HG03432 (cell line): ENCODE measurements around the gene MRPL38.

ENCODE experiments used
- ATAC-seq: cut with Tn5 transposase; IDR thresholded peaks from one replicate; pipeline ENCODE4 v1.9.1; 2021; ENCODE audit warnings: mild to moderate bottlenecking, moderate library complexity; ENCODE audit not compliant: unreplicated experiment

Gene MRPL38

GRCh38 chr17:75920045-75920560 is 15.4 kb upstream of the MRPL38 start:
- no peak for ATAC-seq

- ATAC-seq: no peak
These were observed 14.9 kb upstream of the MRPL38 start for GRCh38 chr17:75919611-75920010.

- no peak for ATAC-seq
These were observed 13.3 kb upstream of the MRPL38 start for GRCh38 chr17:75917917-75918445.

- no peak for ATAC-seq
These were observed 12.6 kb upstream of the MRPL38 start for GRCh38 chr17:75917141-75917916.

GRCh38 chr17:75915268-75915667 is 10.6 kb upstream of the MRPL38 start:
- ATAC-seq: no peak

GRCh38 chr17:75914643-75915267 is 10.1 kb upstream of the MRPL38 start:
- no peak for ATAC-seq

- no peak for ATAC-seq
These were observed 9.0 kb upstream of the MRPL38 start for GRCh38 chr17:75913537-75914210.

- no peak for ATAC-seq
These were observed 6.0 kb upstream of the MRPL38 start for GRCh38 chr17:75910699-75911098.

- ATAC-seq: no peak
These were observed 5.2 kb upstream of the MRPL38 start for GRCh38 chr17:75909812-75910274.

- no peak for ATAC-seq
These were observed 4.5 kb upstream of the MRPL38 start for GRCh38 chr17:75909051-75909811.

- no peak for ATAC-seq
These were observed 3.5 kb upstream of the MRPL38 start for GRCh38 chr17:75908201-75908600.

- no peak for ATAC-seq
These were observed 1.6 kb upstream of the MRPL38 start for GRCh38 chr17:75906143-75906884.

- no peak for ATAC-seq
These were observed 2.3 kb downstream of the MRPL38 start for GRCh38 chr17:75902406-75902805.

- ATAC-seq: no peak
These were observed 3.0 kb downstream of the MRPL38 start for GRCh38 chr17:75901727-75902126.

GRCh38 chr17:75900691-75901533 is 3.8 kb downstream of the MRPL38 start:
- no peak for ATAC-seq

- ATAC-seq: no peak
These were observed 4.8 kb downstream of the MRPL38 start for GRCh38 chr17:75899767-75900468.

GRCh38 chr17:75899353-75899752 is 5.3 kb downstream of the MRPL38 start:
- no peak for ATAC-seq

GRCh38 chr17:75898791-75899190 is 5.9 kb downstream of the MRPL38 start:
- ATAC-seq: no peak
